Stimulated activated CD4-positive, alpha-beta T cell treated with anti-CD3 and anti-CD28 coated beads, Interleukin-15, amount 100 ng/mL, for 24 hours (primary cell): ENCODE measurements around the gene RSPH1.

ENCODE experiments used
- DNase-seq: peaks from one replicate; pipeline ENCODE4 v3.0.0-alpha.2; 2020

Gene RSPH1

GRCh38 chr21:42423685-42424084 lies 72.3 kb downstream of the RSPH1 start:
- DNase-seq, result no peak

- DNase-seq, result peak; percentile 73
These were observed 72.8 kb downstream of the RSPH1 start for GRCh38 chr21:42423197-42423675.
